GM19438 (cell line): Measurements from ENCODE around the gene MPZL2.

Experiments used
- ATAC-seq: cut with Tn5 transposase; IDR thresholded peaks from one replicate; pipeline ENCODE4 v1.9.1; 2021; ENCODE audit warnings: low read depth; ENCODE audit not compliant: unreplicated experiment

MPZL2 gene

GRCh38 chr11:118223992-118224391 lies 40.1 kb downstream of the MPZL2 start:
- no peak for ATAC-seq

GRCh38 chr11:118223570-118223969 lies 40.5 kb downstream of the MPZL2 start:
- no peak for ATAC-seq

GRCh38 chr11:118222437-118222836 lies 41.7 kb downstream of the MPZL2 start:
- no peak for ATAC-seq

GRCh38 chr11:118221419-118221818 lies 42.7 kb downstream of the MPZL2 start:
- no peak for ATAC-seq

GRCh38 chr11:118219732-118220131 lies 44.4 kb downstream of the MPZL2 start:
- ATAC-seq: no peak

GRCh38 chr11:118219244-118219643 lies 44.9 kb downstream of the MPZL2 start:
- ATAC-seq: no peak

- ATAC-seq: no peak
Observed at GRCh38 chr11:118217575-118217974, 46.5 kb downstream of the MPZL2 start.

GRCh38 chr11:118216621-118217481 lies 47.2 kb downstream of the MPZL2 start:
- peak; percentile 57 for ATAC-seq

GRCh38 chr11:118215765-118216164 lies 48.3 kb downstream of the MPZL2 start:
- no peak for ATAC-seq

GRCh38 chr11:118215262-118215661 lies 48.8 kb downstream of the MPZL2 start:
- no peak for ATAC-seq

- ATAC-seq: no peak
Observed at GRCh38 chr11:118214210-118214914, 49.7 kb downstream of the MPZL2 start.

- ATAC-seq: no peak
Observed at GRCh38 chr11:118213781-118214180, 50.3 kb downstream of the MPZL2 start.

GRCh38 chr11:118213201-118213600 lies 50.9 kb downstream of the MPZL2 start:
- ATAC-seq: no peak

GRCh38 chr11:118212781-118213191 lies 51.3 kb downstream of the MPZL2 start:
- ATAC-seq: no peak

GRCh38 chr11:118212131-118212725 lies 51.9 kb downstream of the MPZL2 start:
- ATAC-seq: no peak

- ATAC-seq: no peak
Observed at GRCh38 chr11:118211006-118211405, 53.1 kb downstream of the MPZL2 start.

- no peak for ATAC-seq
Observed at GRCh38 chr11:118210323-118210722, 53.8 kb downstream of the MPZL2 start.

GRCh38 chr11:118209033-118209432 lies 55.1 kb downstream of the MPZL2 start:
- ATAC-seq: no peak

GRCh38 chr11:118207079-118207478 lies 57.0 kb downstream of the MPZL2 start:
- no peak for ATAC-seq

GRCh38 chr11:118206391-118207031 lies 57.6 kb downstream of the MPZL2 start:
- ATAC-seq: no peak
